IMR-90 (cell line): ENCODE data around the gene NFATC1. TPM values are rescaled to one million over a fixed set of nuclear protein-coding genes. Genes with fewer than 3 reads are reported as not detected.

Source experiments
- ATAC-seq: fragments of 200-7000 bp; cut with Tn5 transposase; 2 replicates; pipeline ENCODE4 v1.9.1; 2020; ENCODE audit warnings: low read depth, mild to moderate bottlenecking, moderate library complexity
- BruUV-seq: library from RNA; stranded (reverse); fragments of 400-500 nt; replicated peaks from 2 replicates; lab custom pipeline; 2021; lab: Mats Ljungman, UMichigan
- CTCF ChIA-PET: fragments of 300-600 bp; formaldehyde crosslinking; extraction: SDS; loops from one replicate; lab custom pipeline; 2021; ENCODE audit warnings: antibody characterized with exemption; lab: Yijun Ruan, JAX
- POLR2A ChIA-PET: fragments of 300-600 bp; sonication (Branson Sonifier 250); formaldehyde crosslinking; loops from one replicate; lab custom pipeline; 2022; ENCODE audit warnings: antibody characterized with exemption; ENCODE audit not compliant: unreplicated experiment; lab: Charles Lee
- DNase-seq: peaks from one replicate; pipeline ENCODE4 v3.0.0; 2013
- H2AFZ ChIP-seq: replicated peaks from 2 replicates; pipeline ENCODE3; 2013; ENCODE audit warnings: low read length, mild to moderate bottlenecking; ENCODE audit not compliant: poor library complexity
- H2AK5ac ChIP-seq: 2 replicates; pipeline ENCODE4 v1.6.1; 2013; ENCODE audit warnings: low read depth, low read length, inconsistent platforms
- H2AK9ac ChIP-seq: replicated peaks from 2 replicates; pipeline ENCODE3; 2013; ENCODE audit warnings: mild to moderate bottlenecking, low read depth, low read length, moderate library complexity; ENCODE audit not compliant: poor library complexity
- H2BK120ac ChIP-seq: 2 replicates; pipeline ENCODE4 v1.6.1; 2013; ENCODE audit warnings: low read depth, low read length, inconsistent platforms
- H2BK15ac ChIP-seq: 3 replicates; pipeline ENCODE4 v1.6.1; 2013; ENCODE audit warnings: low read depth, low read length, inconsistent platforms
- H2BK20ac ChIP-seq: 2 replicates; pipeline ENCODE4 v1.6.1; 2013; ENCODE audit warnings: low read depth, mild to moderate bottlenecking, inconsistent platforms, low read length, moderate library complexity
- H2BK5ac ChIP-seq: 2 replicates; pipeline ENCODE4 v1.6.1; 2013; ENCODE audit warnings: mild to moderate bottlenecking, low read depth, low read length, inconsistent platforms; ENCODE audit not compliant: poor library complexity, severe bottlenecking
- H3K14ac ChIP-seq: replicated peaks from 2 replicates; pipeline ENCODE4 v1.6.1; 2013; ENCODE audit warnings: low read depth, low read length, inconsistent platforms
- H3K18ac ChIP-seq: 2 replicates; pipeline ENCODE4 v1.6.1; 2013; ENCODE audit warnings: low read depth, low read length, control low read depth
- H3K23ac ChIP-seq: 2 replicates; pipeline ENCODE4 v1.6.1; 2013; ENCODE audit warnings: low read depth, low read length, inconsistent platforms
- H3K27ac ChIP-seq: 2 replicates; pipeline ENCODE4 v1.5.1; 2013; ENCODE audit warnings: mild to moderate bottlenecking, control low read depth, low read length; ENCODE audit not compliant: insufficient read depth
- H3K27me3 ChIP-seq: 2 replicates; pipeline ENCODE4 v1.6.1; 2013; ENCODE audit warnings: low read length; ENCODE audit not compliant: control insufficient read depth, insufficient read depth
- H3K36me3 ChIP-seq: 2 replicates; pipeline ENCODE4 v1.6.1; 2013; ENCODE audit warnings: low read length, mixed read lengths; ENCODE audit not compliant: control insufficient read depth, insufficient read depth
- H3K4ac ChIP-seq: 2 replicates; pipeline ENCODE4 v1.6.1; 2013; ENCODE audit warnings: low read depth, low read length, inconsistent platforms
- H3K4me1 ChIP-seq: 2 replicates; pipeline ENCODE4 v1.6.1; 2013; ENCODE audit warnings: low read length, mixed read lengths; ENCODE audit not compliant: control insufficient read depth, insufficient read depth
- H3K4me2 ChIP-seq: 2 replicates; pipeline ENCODE4 v1.6.1; 2013; ENCODE audit warnings: low read depth, mild to moderate bottlenecking, control low read depth, low read length, moderate library complexity
- H3K4me3 ChIP-seq: 2 replicates; pipeline ENCODE4 v1.5.1; 2013; ENCODE audit warnings: low read depth, mild to moderate bottlenecking, control low read depth, low read length, moderate library complexity; ENCODE audit not compliant: insufficient read depth
- H3K56ac ChIP-seq: 2 replicates; pipeline ENCODE4 v1.6.1; 2013; ENCODE audit warnings: low read length, inconsistent platforms; ENCODE audit not compliant: insufficient read depth; ENCODE audit errors: extremely low read depth
- H3K79me1 ChIP-seq, 2 experiments: 2 replicates each; pipeline ENCODE4 v1.6.1; 2013; ENCODE audit warnings: low read length in 2 of 2, inconsistent platforms in 1 of 2, low read depth in 1 of 2
- H3K9ac ChIP-seq: 2 replicates; pipeline ENCODE4 v1.6.1; 2013; ENCODE audit warnings: low read depth, low read length, control low read depth
- H3K9me1 ChIP-seq: 2 replicates; pipeline ENCODE4 v1.6.1; 2013; ENCODE audit warnings: low read length, inconsistent platforms; ENCODE audit not compliant: insufficient read depth
- H3K9me3 ChIP-seq: 2 replicates; pipeline ENCODE4 v1.6.1; 2013; ENCODE audit warnings: low read length; ENCODE audit not compliant: control insufficient read depth, insufficient read depth
- H4K20me1 ChIP-seq: 2 replicates; pipeline ENCODE4 v1.6.1; 2013; ENCODE audit warnings: low read length, inconsistent platforms; ENCODE audit not compliant: insufficient read depth
- H4K5ac ChIP-seq: 2 replicates; pipeline ENCODE4 v1.6.1; 2013; ENCODE audit warnings: mild to moderate bottlenecking, low read depth, low read length, control low read depth
- H4K8ac ChIP-seq, 2 experiments: 2 replicates each; pipeline ENCODE4 v1.6.1; 2013; ENCODE audit warnings: low read depth in 2 of 2, low read length in 2 of 2, control low read depth in 1 of 2, inconsistent platforms in 1 of 2
- H4K91ac ChIP-seq: 2 replicates; pipeline ENCODE4 v1.6.1; 2013; ENCODE audit warnings: low read depth, low read length, inconsistent platforms; ENCODE audit not compliant: insufficient read depth
- BHLHE40 ChIP-seq: fragments of 150-350 bp; IDR thresholded peaks from 2 replicates; pipeline ENCODE4 v1.6.1; 2016; ENCODE audit warnings: mild to moderate bottlenecking, low read depth, low read length
- CEBPB ChIP-seq: IDR thresholded peaks from 2 replicates; pipeline ENCODE4 v1.6.1; 2012; ENCODE audit warnings: low read depth, low read length, improper control_type of control experiment
- CHD1 ChIP-seq: IDR thresholded peaks from 2 replicates; pipeline ENCODE4 v1.6.1; 2012; ENCODE audit warnings: low read depth, low read length, improper control_type of control experiment
- CTCF ChIP-seq: conservative IDR thresholded peaks from 2 replicates; pipeline ENCODE4 v1.5.1; 2012; ENCODE audit warnings: mild to moderate bottlenecking, low read depth, low read length, improper control_type of control experiment
- ELK1 ChIP-seq: fragments of 150-350 bp; IDR thresholded peaks from 2 replicates; pipeline ENCODE4 v1.6.1; 2016; ENCODE audit warnings: low read depth, mild to moderate bottlenecking, low read length, moderate library complexity, borderline replicate concordance
- FOS ChIP-seq: fragments of 150-350 bp; IDR thresholded peaks from 2 replicates; pipeline ENCODE4 v1.6.1; 2016; ENCODE audit warnings: low read depth, low read length
- MAFK ChIP-seq: IDR thresholded peaks from 2 replicates; pipeline ENCODE4 v1.6.1; 2012; ENCODE audit warnings: low read depth, low read length, improper control_type of control experiment
- MAZ ChIP-seq: IDR thresholded peaks from 2 replicates; pipeline ENCODE4 v1.6.1; 2012; ENCODE audit warnings: low read depth, mild to moderate bottlenecking, low read length, improper control_type of control experiment, moderate library complexity, borderline replicate concordance
- MXI1 ChIP-seq: IDR thresholded peaks from 2 replicates; pipeline ENCODE4 v1.6.1; 2012; ENCODE audit warnings: low read depth, mild to moderate bottlenecking, low read length, moderate library complexity, borderline replicate concordance
- NFE2L2 ChIP-seq: fragments of 150-350 bp; IDR thresholded peaks from 2 replicates; pipeline ENCODE4 v1.6.1; 2016; ENCODE audit warnings: low read depth, mild to moderate bottlenecking, low read length
- RAD21 ChIP-seq: IDR thresholded peaks from 2 replicates; pipeline ENCODE4 v1.6.1; 2012; ENCODE audit warnings: low read length, improper control_type of control experiment
- SMC3 ChIP-seq: fragments of 150-350 bp; IDR thresholded peaks from 2 replicates; pipeline ENCODE4 v1.6.1; 2016; ENCODE audit warnings: low read depth, mild to moderate bottlenecking, antibody characterized with exemption, low read length, moderate library complexity
- USF2 ChIP-seq: fragments of 150-350 bp; IDR thresholded peaks from 2 replicates; pipeline ENCODE4 v1.6.1; 2017; ENCODE audit warnings: mild to moderate bottlenecking, antibody characterized with exemption, low read length, low read depth
- WGBS, 2 experiments: methylation state at CpG; one replicate each; pipeline versions ENCODE4 v1.1.5 to v1.1.7; 2013; ENCODE audit warnings: missing lambda C conversion rate in 2 of 2; ENCODE audit not compliant: insufficient read length in 1 of 2; ENCODE audit errors: extremely low coverage in 2 of 2; 5-methylcytosine and 5-hydroxymethylcytosine counted together
- dilution Hi-C: fragments of 300-500 bp; cut with HindIII; formaldehyde crosslinking; loops from one replicate; pipeline ENCODE4 v1.14.3; 2018; ENCODE audit warnings: low sequenced_read_pairs; ENCODE audit not compliant: unreplicated experiment
- in situ Hi-C: fragments of 300-500 bp; cut with MboI; formaldehyde crosslinking; loops from 3 replicates; pipeline ENCODE4 v1.14.3; 2019; ENCODE audit warnings: low sequenced_read_pairs, inconsistent platforms, mixed read lengths
- intact Hi-C: fragments of 100-400 bp; cut with micrococcal nuclease; formaldehyde crosslinking; loops from 2 replicates; pipeline ENCODE4 v1.10.0; 2022
- polyA plus RNA-seq, 3 experiments: library from polyadenylated mRNA; depleted of rRNA; stranded (reverse); fragments of >200 nt; gene quantifications; 2 replicates each; pipeline ENCODE4 v1.2.3, GENCODE V29; 2012; ENCODE audit warnings: low replicate concordance in 1 of 3
- total RNA-seq: library from RNA; depleted of rRNA; stranded (reverse); fragments of >200 nt; gene quantifications from 2 replicates; pipeline ENCODE4 v1.2.3, GENCODE V29; 2012

The NFATC1 gene
- total and polyA plus RNA-seq, 2 of the 4 experiments (the other 2 are of a cell fraction) = 0.36 to 1.8 TPM

- Histone ChIP-seq H3K4me2 (no peak overlapping the region), H3K23ac (no peak overlapping the region), H3K36me3 (no peaks in the 10 kb centered on the region), H3K18ac (no peak overlapping the region), H3K9ac (no peak overlapping the region), H2BK20ac (no peak overlapping the region), H4K8ac (no peak overlapping the region), H2AFZ (no peak overlapping the region), H2AK5ac (no peak overlapping the region), H3K27ac (no peak overlapping the region), H4K5ac (no peak overlapping the region), H3K4me3 (no peak overlapping the region), H3K27me3 (peaks cover 15% of the 10 kb centered on the region), H3K9me3 (no peaks in the 10 kb centered on the region), H3K56ac (no peak overlapping the region), H2BK15ac (no peak overlapping the region), H4K91ac (no peak overlapping the region), H2AK9ac (no peak overlapping the region), H3K14ac (no peak overlapping the region), H2BK120ac (no peak overlapping the region), H3K4me1 (no peaks in the 10 kb centered on the region), H3K79me1 (no peaks in the 10 kb centered on the region), H2BK5ac (no peak overlapping the region), H3K9me1 (no peaks in the 10 kb centered on the region), H3K4ac (no peak overlapping the region), H4K20me1 (no peaks in the 10 kb centered on the region)
- CTCF ChIA-PET = no interaction called here
- WGBS, 2 experiments = 82% methylated on average over 2 of the region's 24 CpGs; no CpG with 5 or more reads in 1 of the 2 experiments
- in situ Hi-C loops = no loop called here
- dilution Hi-C loops = no loop called here
- intact Hi-C loops = no loop called here
- DNase-seq (no peak), ATAC-seq (no peak)
- POLR2A ChIA-PET = no interaction called here
- BruUV-seq = no TSS peak
- TF ChIP-seq BHLHE40 (no peak), MAFK (no peak), ELK1 (no peak), MXI1 (no peak), SMC3 (no peak), CTCF (no peak), FOS (no peak), USF2 (no peak), MAZ (no peak), CHD1 (no peak), CEBPB (no peak), RAD21 (no peak), NFE2L2 (no peak)
Measured at GRCh38 chr18:79548621-79548985, 152.9 kb downstream of the NFATC1 start.
